GM21423 (cell line): Measurements from ENCODE around the gene CYP26A1.
"Not testable (repeated sequence)": the region's sequence is repeated elsewhere in the genome, so short reads cannot be mapped to it uniquely, and the experiment has no call there.

Source experiments
- ATAC-seq: cut with Tn5 transposase; IDR thresholded peaks from one replicate; pipeline ENCODE4 v1.9.1; 2021; ENCODE audit warnings: mild to moderate bottlenecking, moderate library complexity; ENCODE audit not compliant: unreplicated experiment

Gene CYP26A1

GRCh38 chr10:93077860-93078337 is 4.2 kb downstream of the CYP26A1 start:
- ATAC-seq: no peak

GRCh38 chr10:93079663-93080349 is 6.1 kb downstream of the CYP26A1 start:
- no peak for ATAC-seq

- no peak for ATAC-seq
These were observed 6.8 kb downstream of the CYP26A1 start for GRCh38 chr10:93080350-93081046.

- no peak for ATAC-seq
These were observed 7.6 kb downstream of the CYP26A1 start for GRCh38 chr10:93081318-93081717.

- no peak for ATAC-seq
These were observed 8.1 kb downstream of the CYP26A1 start for GRCh38 chr10:93081834-93082233.

GRCh38 chr10:93083743-93084539 is 10.2 kb downstream of the CYP26A1 start:
- no peak for ATAC-seq

- no peak for ATAC-seq
These were observed 11.7 kb downstream of the CYP26A1 start for GRCh38 chr10:93085272-93085859.

- no peak for ATAC-seq
These were observed 12.6 kb downstream of the CYP26A1 start for GRCh38 chr10:93086289-93086688.

GRCh38 chr10:93087846-93088245 is 14.2 kb downstream of the CYP26A1 start:
- ATAC-seq: no peak

- no peak for ATAC-seq
These were observed 14.8 kb downstream of the CYP26A1 start for GRCh38 chr10:93088466-93088865.

- ATAC-seq: no peak
These were observed 16.9 kb downstream of the CYP26A1 start for GRCh38 chr10:93090619-93091018.

GRCh38 chr10:93091960-93092359 is 18.3 kb downstream of the CYP26A1 start:
- no peak for ATAC-seq

- no peak for ATAC-seq
These were observed 21.5 kb downstream of the CYP26A1 start for GRCh38 chr10:93095225-93095624.

GRCh38 chr10:93096901-93097300 is 23.2 kb downstream of the CYP26A1 start:
- ATAC-seq: no peak

- no peak for ATAC-seq
These were observed 23.7 kb downstream of the CYP26A1 start for GRCh38 chr10:93097386-93097785.

- ATAC-seq: no peak
These were observed 25.1 kb downstream of the CYP26A1 start for GRCh38 chr10:93098816-93099215.

GRCh38 chr10:93099670-93100069 is 26.0 kb downstream of the CYP26A1 start:
- ATAC-seq: no peak

GRCh38 chr10:93101148-93101547 is 27.5 kb downstream of the CYP26A1 start:
- not testable (repeated sequence) for ATAC-seq

GRCh38 chr10:93103953-93104352 is 30.3 kb downstream of the CYP26A1 start:
- no peak for ATAC-seq

GRCh38 chr10:93106631-93107072 is 33.0 kb downstream of the CYP26A1 start:
- ATAC-seq: no peak
